Measurements from ENCODE around the gene APBA2.
A peak's percentile ranks its signal among the peaks of the same experiment; 100 is the strongest.

APBA2 gene

DNA sequence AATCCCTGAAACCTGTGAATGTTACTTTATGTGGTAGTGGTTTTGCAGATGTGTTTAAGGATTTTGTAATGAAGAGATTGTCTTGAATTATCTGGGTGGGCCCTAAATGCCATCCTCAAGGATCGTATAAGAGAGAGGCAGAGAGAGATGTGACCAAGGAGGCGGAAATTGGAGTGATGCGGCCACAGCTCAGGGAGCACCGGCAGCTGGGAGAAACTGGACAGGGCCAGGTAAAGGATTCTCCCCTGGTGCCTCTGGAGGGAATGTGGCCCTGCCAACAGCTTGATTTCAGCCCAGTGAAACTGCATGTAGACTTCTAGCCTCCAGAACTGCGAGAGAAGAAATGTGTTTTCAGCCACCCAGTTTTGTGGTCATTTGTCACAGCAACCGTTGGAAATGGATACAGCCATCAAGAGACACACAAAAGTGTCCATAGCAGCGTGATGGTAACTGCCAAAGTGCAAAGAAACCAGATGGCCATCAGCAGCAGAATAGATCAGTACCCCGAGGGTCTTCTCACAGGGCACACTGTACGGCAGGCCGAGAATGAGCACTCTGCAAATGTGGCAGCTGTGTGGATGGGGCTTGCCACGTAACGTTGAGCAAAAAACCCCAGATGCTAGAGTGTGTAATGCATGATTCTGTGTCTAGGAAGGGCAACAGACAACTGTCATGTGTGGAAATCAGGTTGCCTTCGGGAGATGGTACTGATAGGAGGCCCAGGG, 12.2 kb downstream of the APBA2 start:
- no peak for DNase-seq

DNA sequence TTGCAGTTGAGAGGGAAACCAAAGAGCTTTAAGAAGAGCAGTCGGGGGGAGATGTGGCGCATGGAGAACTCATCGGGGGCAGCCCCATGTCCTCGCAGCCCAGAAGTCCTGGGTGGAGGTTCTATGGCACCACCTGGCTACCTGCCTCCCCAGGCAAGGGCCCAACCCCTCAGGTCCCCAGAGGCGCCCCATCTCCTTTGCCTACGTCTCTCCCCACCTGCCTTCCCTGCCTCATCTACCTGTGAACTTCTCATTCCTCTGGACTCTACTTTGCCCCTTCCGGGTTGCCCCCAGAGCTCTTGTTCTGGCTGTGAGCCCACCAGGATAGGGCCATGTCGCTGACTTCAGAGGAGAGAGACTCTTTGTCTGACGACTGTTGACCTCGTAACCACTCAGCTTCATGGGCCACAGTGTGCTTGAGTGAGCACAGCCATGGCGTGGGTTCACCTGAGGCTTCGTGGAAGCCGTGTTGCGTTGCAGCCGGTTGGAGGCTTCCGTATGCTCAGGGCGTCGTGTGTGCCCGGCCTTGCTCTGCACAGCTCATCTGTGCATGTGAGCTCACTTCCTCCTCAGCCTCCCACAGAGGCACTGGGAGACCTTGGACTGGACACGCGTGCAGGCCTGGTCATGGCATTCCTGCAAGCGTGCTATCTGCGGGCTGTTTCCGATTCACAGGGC, 13.4 kb downstream of the APBA2 start:
- no peak for DNase-seq

DNA sequence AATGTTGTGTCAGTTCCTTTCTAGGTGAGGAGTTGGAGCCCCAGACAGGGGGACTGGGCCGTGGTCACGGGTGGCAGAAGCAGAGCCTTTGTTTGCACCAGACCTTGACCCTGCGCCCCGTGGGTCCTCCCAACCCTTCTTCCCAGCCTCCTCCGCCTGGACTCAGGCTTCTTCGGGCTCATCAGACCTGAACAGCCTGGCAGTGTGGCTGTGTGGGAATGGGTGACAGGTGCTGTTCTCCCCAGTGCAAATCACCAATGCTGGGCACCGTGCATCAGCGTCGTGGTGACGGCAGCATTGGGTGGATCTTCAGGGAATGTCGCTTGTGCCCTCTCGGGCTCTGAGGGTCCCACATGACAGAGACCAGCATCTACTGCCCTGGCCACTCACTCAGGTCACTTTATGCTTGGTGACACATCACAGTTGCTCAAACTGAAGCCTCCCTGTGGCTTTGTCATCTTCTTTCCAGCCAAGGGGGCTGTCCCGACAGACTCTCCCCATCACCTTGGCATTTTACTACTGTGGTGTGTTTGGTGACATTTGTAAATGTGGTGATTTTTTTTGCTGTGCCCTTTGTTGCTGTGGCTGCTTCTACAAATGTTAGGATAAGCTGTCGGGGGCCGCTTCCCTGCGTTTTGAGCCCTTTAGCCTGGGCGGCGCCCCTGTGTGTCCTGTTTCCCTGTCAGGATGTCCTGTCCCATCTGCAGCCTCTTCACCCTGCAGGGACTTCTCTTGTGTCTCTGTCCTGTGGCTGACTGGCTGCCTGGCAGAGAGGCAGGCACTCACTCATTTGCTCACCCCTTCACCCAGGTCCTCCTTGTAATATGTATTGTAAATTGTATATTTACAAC, 14.5 kb downstream of the APBA2 start:
- DNase-seq = no peak

DNA sequence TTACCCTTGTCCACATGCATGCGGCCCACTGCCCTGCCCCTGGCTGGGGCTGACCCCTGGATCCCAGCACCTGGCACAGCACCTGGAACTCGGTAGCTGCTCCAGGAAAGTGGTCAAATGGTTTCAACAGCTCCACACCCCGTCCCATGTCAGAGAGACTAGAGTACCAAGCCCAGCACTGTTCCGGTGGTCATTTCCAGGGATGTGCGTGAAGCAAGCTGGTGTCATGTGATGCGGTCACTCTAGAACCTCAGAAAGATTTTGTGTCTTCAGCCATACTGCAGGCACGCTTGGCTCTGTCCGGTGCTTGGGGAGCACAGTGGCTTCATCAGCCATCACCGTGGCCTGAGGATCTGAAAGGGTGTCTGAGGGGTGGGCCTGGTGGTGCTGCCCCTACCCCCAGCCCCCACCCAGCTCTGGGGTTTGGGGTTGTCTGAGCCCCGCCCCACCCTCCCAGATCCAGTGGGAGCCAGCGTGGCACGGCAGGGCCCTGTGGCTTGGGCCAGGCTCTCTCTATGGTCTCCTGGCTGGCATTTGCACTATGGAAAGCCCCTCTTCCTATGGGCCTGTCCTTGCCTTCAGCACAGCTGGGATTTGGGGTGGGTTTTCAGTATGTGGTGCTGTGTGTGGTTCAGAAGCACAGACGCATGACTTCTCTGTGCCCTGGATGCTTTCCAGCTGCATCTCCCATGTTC, 15.3 kb downstream of the APBA2 start:
- DNase-seq = no peak

DNA sequence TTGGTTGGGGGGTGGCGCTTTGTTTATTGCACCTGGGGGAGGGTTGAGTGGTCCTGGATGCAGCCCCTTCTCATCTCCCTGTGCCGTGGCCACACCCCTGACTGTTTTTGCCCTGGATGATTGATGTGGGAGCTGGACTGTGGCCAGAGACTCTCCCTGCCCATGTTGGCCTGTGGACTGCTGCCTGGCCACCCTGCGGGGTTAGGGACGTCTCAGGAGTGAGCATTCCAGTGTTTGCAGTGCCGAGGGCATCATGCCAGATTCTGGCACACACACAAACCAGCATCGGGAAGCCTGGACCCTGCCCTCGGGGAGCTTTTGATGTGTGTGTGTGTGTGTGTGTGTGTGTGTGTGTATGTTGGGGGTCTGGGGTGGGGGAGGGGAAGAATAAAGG, 15.8 kb downstream of the APBA2 start:
- no peak for DNase-seq

DNA sequence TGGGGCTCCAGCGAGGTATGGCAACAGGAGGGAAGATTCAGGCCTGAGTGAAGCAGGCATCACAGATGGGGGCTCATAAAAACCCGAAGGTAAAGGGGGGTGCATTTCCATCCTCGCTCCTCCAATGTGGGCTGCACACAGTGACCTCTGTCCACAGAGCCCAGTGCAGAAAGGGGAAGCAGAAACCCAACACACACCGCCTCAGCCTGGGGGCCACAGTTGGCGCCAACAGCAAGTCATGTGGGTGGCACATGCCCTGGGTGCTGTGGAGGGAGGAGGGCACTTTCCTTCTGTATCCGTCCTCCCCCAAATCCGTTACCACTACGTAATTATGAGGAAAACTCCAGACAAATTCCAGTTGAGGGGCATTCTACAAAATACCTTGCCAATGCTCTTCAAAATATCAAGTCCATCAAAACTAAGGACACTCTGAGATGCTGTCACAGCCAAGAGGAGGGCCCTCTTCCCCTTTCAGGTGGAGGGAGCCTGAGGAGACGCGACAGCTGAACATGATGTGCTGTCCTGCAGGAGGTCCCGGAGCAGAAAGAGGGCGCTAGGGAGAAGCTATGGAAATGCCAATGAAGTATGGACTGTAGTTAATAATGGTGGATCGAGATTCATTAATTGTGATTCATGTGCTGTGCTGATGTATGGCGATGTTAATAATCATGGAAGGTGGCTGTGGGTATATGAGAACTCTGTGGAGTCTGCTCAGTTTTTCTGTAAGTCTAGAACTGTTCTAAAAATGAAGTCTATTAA, 16.4 kb downstream of the APBA2 start:
- DNase-seq = peak; percentile 62

DNA sequence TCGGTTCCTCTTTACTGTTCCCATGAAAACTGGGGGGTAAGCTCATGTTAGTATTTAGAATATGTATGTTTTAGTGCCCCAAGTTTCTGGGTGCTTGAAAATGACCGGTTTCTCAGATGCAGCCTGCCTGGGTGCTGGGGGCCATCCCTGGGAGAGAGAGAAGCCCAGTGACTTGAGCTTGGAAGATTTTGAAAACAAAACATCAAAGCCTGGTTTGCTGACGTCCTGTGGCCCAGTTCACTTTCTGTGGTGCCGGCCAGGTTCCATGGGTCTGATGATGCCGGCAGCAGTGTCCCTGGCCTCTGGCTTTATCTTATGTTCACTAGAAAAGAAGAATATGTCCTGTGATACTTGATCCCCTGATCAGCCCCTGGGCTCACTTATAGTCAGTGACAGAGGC, 17.1 kb downstream of the APBA2 start:
- no peak for DNase-seq

DNA sequence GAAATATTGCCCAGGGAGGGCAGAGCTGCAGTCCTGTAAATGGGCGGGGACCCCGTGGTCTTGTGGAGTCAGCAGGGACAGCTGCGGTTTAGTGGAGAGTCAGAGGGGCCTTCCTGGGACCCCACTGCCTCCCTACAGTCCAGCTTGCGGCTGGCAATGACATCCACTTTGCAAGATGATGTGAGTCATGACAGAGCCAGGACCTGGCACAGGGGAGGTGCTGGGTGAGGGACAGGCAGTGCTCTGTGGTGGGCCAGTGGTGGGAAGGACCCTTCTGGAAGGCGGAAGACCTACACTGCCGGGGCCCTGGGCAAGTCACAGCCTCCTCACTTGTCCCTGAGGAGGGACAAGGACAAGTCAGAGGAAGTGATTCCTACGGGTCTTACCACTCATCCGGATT, 17.8 kb downstream of the APBA2 start:
- DNase-seq = peak; percentile 23

DNA sequence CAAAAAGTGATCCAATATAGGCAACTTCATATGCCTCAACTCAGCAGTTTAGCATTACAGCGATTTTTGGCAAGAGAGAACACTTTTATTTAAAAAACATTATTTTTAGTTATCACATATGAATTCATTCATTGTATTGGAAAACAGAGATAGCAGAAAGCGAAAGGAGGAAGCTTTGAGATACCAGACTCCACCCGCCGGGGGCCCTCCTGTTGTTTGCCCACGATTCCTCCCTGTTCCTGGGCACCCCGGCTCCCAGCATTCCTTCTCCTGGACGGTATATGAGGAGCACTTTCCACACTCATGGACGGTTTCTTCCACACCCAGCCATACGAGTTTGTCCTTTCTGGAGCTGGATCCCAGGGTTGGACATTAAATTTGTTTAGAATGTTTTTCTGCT, 18.2 kb downstream of the APBA2 start:
- peak; percentile 60 for DNase-seq

DNA sequence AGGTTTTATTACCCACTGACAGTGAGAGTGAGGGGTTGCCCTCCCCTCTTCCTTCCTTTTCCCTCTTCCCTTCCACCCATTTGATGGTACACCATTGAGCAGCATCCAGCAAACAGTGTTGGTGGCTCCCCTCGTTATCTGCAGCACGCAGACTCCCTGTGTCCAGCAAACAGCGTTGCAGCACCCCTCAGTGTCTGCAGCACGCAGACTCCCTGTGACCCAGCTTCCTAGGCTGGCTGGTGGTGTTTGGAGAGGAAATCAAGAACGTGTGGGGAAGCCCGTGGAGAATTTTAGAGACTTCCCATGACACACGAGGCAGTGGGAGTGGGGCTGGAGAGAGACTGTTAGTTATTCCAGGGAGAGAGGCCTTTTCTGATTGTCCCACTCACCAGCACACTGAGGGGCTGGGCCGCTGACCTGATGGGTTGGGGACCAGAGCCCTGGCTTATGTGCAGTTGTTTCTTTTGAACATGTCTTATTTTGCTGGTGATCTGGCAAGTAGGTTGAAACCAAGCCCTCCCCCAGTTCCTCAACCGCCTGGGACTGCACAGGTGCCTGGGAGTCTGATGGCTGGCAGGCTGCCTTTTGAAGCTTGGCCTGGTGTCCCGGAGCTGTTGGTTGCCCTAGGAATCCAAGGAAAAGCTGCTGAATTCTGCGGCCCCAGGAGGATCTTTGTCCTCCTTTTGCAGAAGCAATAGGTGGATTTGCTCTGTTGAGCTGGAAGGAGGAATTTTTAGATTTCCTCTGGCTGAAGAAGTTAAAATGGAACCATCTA, 19.0 kb downstream of the APBA2 start:
- peak; percentile 90 for DNase-seq

DNA sequence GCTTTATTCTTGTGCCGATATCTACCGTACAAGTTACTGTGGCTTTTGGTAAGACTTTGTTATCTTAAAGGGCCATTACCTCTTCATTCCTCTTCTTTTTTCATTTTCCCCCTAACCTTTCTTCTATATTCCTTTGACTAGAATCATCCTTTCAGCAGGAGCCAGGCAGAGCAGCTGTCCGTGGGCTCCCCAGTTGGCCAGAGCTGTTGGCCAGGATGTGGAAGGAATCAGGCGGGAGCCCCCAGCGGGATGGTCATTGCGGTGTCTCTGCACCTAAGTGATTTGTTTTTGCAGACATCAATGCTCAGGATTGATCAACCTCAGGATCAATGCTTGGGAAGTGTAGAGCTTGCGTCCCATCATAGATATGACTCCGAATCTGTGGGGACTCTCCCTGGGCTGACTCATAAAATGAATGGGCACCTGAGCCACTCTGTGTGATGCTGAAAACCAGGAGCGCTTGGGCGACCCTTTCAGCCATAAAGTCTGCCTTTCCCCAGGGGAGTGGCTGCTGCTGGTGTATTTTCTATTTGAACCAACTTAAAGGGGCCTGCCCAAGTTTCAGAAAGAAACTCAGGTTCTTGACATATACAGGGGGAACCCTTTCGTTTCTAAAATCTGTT, 21.7 kb downstream of the APBA2 start:
- no peak for DNase-seq

DNA sequence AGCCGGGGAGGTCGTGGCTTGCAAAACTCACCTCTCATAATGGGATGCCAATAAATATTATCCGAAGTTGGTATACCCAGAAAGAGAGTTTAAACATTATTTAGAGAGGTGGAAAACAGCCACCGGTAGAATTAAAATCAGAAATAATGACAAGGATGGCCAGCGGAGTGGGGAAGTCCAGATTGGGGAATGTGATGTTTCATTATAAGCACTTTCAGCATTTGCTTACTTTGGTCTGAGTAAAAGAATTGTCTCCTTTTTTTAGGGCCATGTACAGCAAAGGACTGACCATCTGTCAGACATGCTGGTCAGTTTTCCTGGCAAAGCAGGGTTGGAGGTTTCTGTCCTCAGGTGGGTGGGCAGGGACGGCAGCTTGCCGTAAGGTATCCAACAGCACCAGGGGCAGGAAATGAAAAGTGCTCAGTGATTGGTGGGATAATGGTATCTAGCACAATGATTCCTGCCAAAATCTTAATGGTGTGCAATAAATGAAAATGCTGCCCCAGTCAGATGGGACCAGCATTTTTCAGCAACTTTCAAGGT, 24.3 kb downstream of the APBA2 start:
- DNase-seq = no peak

DNA sequence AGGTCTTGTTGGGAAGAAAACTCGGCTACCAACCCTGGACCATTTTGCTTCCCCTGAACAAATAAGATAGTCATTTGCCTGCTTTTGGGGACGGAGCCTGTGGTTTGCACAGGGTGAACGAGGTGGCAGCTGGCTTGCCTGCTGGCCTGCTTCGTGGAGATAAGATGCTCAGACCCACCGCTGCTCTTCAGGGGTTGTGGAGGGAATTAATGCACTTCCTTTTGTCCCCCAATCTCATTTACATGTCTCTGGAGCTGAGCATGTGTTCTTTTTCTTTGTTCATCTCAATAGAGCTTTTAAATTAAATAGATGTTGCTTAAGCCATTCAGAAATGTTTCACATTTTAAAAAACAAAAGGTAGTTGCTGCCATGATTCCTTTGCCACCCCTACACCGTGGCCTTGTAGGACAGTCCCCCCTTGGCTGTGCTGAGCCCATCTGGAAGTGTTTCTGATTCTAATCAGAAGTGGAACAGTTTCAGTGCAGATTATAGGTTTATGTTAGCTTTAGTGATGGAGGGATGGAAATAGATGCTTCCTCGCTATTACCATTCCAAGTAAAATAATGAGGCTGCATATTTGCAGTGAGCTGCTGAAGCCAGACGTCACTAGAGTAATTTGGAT, 25.6 kb downstream of the APBA2 start:
- peak; percentile 96 for DNase-seq

DNA sequence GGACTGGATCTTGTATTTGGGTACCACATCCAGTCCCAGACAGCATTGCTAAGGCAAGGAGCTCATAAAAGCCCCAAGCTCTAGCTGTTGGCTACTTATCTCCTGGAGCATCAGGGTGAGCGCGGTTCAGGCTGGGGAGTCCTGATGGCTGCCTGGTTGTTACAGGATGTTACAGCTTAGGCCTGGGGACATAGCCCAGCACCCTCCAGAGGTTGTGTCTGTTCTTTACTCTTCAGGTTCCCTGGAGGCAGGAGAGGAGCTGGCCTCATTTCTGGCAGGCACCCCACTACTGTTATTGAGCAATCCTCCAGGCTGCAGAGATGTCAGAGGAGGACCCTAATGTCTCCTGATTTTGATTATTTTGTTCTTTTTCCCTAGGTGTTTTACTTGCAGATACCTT, 26.6 kb downstream of the APBA2 start:
- DNase-seq = peak; percentile 82

DNA sequence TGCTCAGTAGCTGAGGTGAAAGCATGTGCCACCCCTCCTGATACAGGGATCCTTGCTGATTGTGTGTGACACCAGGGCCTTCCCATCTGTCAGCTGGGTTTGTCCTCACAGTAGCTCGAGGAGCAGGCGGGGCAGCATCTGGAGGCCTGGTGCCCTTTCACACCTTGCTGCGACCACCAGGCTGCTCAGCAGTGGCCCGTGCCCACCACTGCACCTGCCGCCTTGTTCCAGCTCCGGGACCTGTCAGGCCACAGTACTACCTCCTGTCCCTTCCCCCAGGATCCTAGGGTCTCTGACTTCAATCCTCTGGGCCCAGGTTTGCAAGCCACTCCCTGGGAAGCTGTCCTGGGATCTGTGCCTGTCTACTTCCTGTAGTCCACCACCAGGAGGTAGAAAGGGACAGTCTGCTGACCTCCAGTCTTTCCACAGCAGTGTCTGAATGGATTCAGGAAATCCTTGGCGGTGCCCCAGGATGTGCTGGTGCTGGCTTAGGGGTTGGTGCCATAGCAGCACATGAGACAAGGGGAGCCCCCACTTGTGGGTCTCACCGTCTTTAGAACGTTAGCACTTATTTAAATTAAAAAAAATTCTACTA, 27.5 kb downstream of the APBA2 start:
- peak; percentile 22 for DNase-seq

DNA sequence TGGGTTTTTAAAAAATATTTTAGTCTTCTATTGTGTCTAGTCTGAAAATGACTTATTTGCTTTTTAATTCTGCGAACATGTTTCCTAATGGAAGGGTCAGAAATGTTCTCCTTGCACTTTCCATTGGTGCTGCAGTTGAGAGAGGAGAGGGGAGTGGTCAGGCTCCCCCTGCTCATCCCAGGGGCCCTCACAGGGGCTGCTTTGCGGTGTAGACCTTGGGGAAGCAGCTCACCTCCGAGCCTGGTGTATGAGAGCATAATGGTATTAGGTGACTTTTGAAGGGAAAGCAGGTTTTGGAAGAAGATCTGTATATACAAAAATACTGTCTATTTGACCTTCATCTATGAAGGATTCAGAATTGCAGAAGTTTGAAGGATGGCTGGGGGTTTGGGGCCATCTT, 28.3 kb downstream of the APBA2 start:
- DNase-seq = no peak

DNA sequence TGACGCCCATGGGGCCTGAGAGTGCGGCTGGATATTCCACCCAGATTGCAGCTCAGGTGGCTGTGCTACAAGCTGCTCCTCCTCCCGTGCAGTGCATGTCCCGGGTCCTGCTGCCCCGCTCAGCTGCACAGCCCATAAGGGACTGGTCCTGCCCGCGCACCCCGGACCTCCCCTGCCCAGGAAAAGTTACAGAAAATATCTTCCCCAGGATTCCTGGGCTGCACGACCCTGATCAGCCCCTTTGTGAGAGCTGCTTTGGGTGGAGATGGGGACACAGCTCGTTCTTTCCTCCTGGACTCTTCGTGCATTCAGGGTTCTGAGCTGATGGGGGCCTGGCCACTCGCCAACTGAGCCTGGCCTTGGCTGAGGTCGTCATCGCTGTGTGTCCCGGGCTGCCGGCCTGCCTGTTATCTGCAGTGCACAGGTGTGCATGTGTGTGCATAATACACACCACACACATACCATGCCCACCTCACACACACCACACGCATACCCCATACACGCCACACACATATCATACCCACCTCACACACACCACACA, 28.8 kb downstream of the APBA2 start:
- peak; percentile 80 for DNase-seq

DNA sequence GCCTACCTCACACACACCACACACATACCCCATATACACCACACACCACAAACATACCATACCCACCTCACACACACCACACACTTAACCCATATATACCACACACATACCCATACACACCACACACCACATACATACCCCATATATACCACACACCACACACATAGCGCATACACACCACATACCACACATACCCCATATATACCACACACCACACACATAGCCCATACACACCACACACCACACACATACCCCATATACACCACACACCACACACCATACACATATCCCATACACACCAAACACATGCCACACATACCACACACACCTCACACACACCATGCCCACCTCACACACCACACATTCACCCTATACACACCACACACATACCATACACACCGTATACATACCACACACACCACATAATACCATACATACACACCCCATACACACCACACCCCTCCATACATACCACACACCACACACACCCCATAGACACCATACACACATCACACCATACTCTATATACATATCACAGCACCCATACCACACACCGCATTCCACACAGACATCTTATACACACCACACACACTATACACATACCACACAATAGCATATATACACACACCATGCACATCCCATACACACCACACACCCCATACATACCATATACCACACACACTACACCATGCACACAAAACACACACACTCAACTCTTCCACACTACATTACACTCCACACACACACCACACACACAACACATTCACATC, 29.5 kb downstream of the APBA2 start:
- DNase-seq = no peak

DNA sequence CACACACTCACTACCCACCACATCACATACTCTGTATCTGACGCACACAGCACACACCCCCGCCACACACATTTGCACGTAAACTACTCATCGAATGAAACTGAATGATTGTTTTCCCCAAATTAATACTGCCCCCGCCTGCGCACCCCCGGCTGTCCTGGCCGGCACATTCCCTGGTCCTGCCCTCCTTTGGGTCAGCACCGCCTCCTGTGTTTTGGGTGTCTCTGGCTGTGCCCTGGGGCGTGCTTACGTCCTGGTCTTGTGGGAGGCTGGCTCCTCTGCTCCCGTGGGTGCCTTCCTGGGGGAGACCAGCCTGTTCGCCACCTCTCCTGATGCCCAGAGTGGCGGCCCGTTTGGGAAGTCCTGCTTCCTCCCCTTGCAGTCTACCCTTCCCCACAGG, 30.2 kb downstream of the APBA2 start:
- no peak for DNase-seq

Data from hematopoietic multipotent progenitor cell treated with erythropoietin and hydrocortisone succinate and interleukin-3 and kit ligand, for 6 days (in vitro differentiated cells).